ENCODE data around the gene CAPN15. TPM values are rescaled to one million over a fixed set of nuclear protein-coding genes. Genes with fewer than 3 reads are reported as not detected.

Gene CAPN15
- polyA plus RNA-seq, 1 of the 3 experiments (the other 2 are of a cell fraction) = 22.9 TPM

GRCh38 chr16:582614-583331, 55.3 kb downstream of the CAPN15 start:
- POLR2A ChIA-PET = no interaction called here
- CTCF ChIA-PET = interaction anchor here (0.6 to 1.2 kb wide), 3 partner anchors 12 to 71 kb away, joined by 3 read pairs; no protein-coding TSS in a partner anchor

GRCh38 chr16:583470-583814, 55.9 kb downstream of the CAPN15 start:
- Histone ChIP-seq H3K36me3 (replicated peaks in 1 of 2; ENCODE audit: control insufficient read depth in 1 of 2, insufficient read depth in 2 of 2, low read length in 1 of 2) (peaks cover 3 to 15% of the 10 kb centered on the region in 2 experiments), H3K79me2 (ENCODE audit: insufficient read depth) (peaks cover 16% of the 10 kb centered on the region), H3K4me1 (ENCODE audit: control insufficient read depth in 1 of 2, insufficient read depth in 2 of 2, low read depth in 1 of 2, low read length in 1 of 2) (peaks cover 21 to 30% of the 10 kb centered on the region in 2 experiments; a peak in 2 of 4 replicates), H2AFZ (ENCODE audit: low read depth) (no peak overlapping the region), H3K27me3 (ENCODE audit: insufficient read depth) (no peaks in the 10 kb centered on the region), H4K20me1 (ENCODE audit: insufficient read depth) (no peaks in the 10 kb centered on the region), H3K9me2 (no peaks in the 10 kb centered on the region), H3F3A (replicated peaks; ENCODE audit: insufficient read depth) (peaks cover 17% of the 10 kb centered on the region), H3K4me2 (no peak overlapping the region), H3K9ac (no peak overlapping the region), H3K9me3 (no peaks in the 10 kb centered on the region), H3K4me3 (ENCODE audit: low read depth in 2 of 2, low read length in 1 of 2) (no peak overlapping the region), H3K27ac (ENCODE audit: low read depth in 2 of 2, low read length in 1 of 2) (no peak overlapping the region)
- CTCF ChIA-PET = no interaction called here
- POLR2A ChIA-PET = no interaction called here
- 98% methylated on average over 8 of the region's 16 CpGs for WGBS (ENCODE audit: low lambda C conversion rate)
- TF ChIP-seq RCOR1 (IDR thresholded peaks at IDR 0.05; ENCODE audit: low read length) (no peak), NRF1 (IDR thresholded peaks at IDR 0.05; ENCODE audit: low read depth, low read length) (no peak), REST (IDR thresholded peaks at IDR 0.05; ENCODE audit: low read depth, low read length) (no peak), MAX (IDR thresholded peaks at IDR 0.05; ENCODE audit: low read depth) (no peak), FOXM1 (IDR thresholded peaks at IDR 0.05; ENCODE audit: low read depth) (no peak), CTCF (IDR thresholded peaks at IDR 0.05) (no peak)
- DNase-seq = no peak

More at GRCh38 chr16:582614-583331, 55.3 kb downstream of the CAPN15 start:
- H3F3A ChIP-seq (replicated peaks; ENCODE audit: insufficient read depth) = peaks cover 10% of the 10 kb centered on the region
- no peak overlapping the region for H3K9ac ChIP-seq
- peaks cover 10% of the 10 kb centered on the region for H3K79me2 ChIP-seq (ENCODE audit: insufficient read depth)
- no peaks in the 10 kb centered on the region for H3K9me2 ChIP-seq
- H3K9me3 ChIP-seq = no peaks in the 10 kb centered on the region
- H3K27ac ChIP-seq (ENCODE audit: low read depth in 2 of 2, low read length in 1 of 2) = no peak overlapping the region; a peak in 1 of 4 replicates
- WGBS (ENCODE audit: low lambda C conversion rate) = 94% methylated on average over 12 of the region's 21 CpGs
- H3K4me3 ChIP-seq (ENCODE audit: low read depth in 2 of 2, low read length in 1 of 2) = no peak overlapping the region
- no peaks in the 10 kb centered on the region for H3K27me3 ChIP-seq (ENCODE audit: insufficient read depth)
- H3K4me2 ChIP-seq = no peak overlapping the region
- DNase-seq = no peak
- H3K4me1 ChIP-seq (ENCODE audit: control insufficient read depth in 1 of 2, insufficient read depth in 2 of 2, low read depth in 1 of 2, low read length in 1 of 2) = peaks cover 15 to 26% of the 10 kb centered on the region in 2 experiments; a peak in 2 of 4 replicates
- H3K36me3 ChIP-seq (replicated peaks in 1 of 2; ENCODE audit: control insufficient read depth in 1 of 2, insufficient read depth in 2 of 2, low read length in 1 of 2) = peaks cover 3 to 19% of the 10 kb centered on the region in 2 experiments
- no peak overlapping the region for H2AFZ ChIP-seq (ENCODE audit: low read depth)
- TF ChIP-seq POLR2AphosphoS5 (IDR thresholded peaks at IDR 0.05; ENCODE audit: low read depth, low read length) = no peak
- no peak for TF ChIP-seq MEF2A (IDR thresholded peaks at IDR 0.05; ENCODE audit: borderline replicate concordance, low read depth)
- TF ChIP-seq CHD2 (IDR thresholded peaks at IDR 0.05; ENCODE audit: low read length, partially characterized antibody) = no peak
- no peak for TF ChIP-seq CTCF (IDR thresholded peaks at IDR 0.05)
- TF ChIP-seq USF2 (IDR thresholded peaks at IDR 0.05; ENCODE audit: borderline replicate concordance, low read depth, low read length) = no peak
- no peak for TF ChIP-seq JUND (IDR thresholded peaks at IDR 0.05)
- no peak for TF ChIP-seq MAX (IDR thresholded peaks at IDR 0.05; ENCODE audit: low read depth)
- no peak for TF ChIP-seq FOXJ3 (CRISPR knock-in tag; IDR thresholded peaks at IDR 0.05)
- H4K20me1 ChIP-seq (ENCODE audit: insufficient read depth) = no peaks in the 10 kb centered on the region

All from SK-N-SH (cell line).